HG02981 (cell line): ENCODE data around the gene CDC42SE2.

Experiments
- ATAC-seq: cut with Tn5 transposase; IDR thresholded peaks from one replicate; pipeline ENCODE4 v1.9.1; 2021; ENCODE audit warnings: mild to moderate bottlenecking, moderate library complexity; ENCODE audit not compliant: unreplicated experiment

Gene CDC42SE2

GRCh38 chr5:131263648-131264450 lies at the start of gene CDC42SE2:
Gene CDC42SE2, plus strand, starts transcription at chr5:131264053. Its CDS starts 95,441 bp downstream, at chr5:131359494.
- ATAC-seq: peak; percentile 79

GRCh38 chr5:131214609-131215227 lies 49.1 kb upstream of the CDC42SE2 start:
- no peak for ATAC-seq

GRCh38 chr5:131217791-131218190 lies 46.1 kb upstream of the CDC42SE2 start:
- no peak for ATAC-seq

- no peak for ATAC-seq
These were observed 45.5 kb upstream of the CDC42SE2 start for GRCh38 chr5:131218392-131218791.

- ATAC-seq: no peak
These were observed 43.3 kb upstream of the CDC42SE2 start for GRCh38 chr5:131220566-131220965.

GRCh38 chr5:131221008-131221703 lies 42.7 kb upstream of the CDC42SE2 start:
- no peak for ATAC-seq

GRCh38 chr5:131221888-131222287 lies 42.0 kb upstream of the CDC42SE2 start:
- no peak for ATAC-seq

GRCh38 chr5:131222731-131223130 lies 41.1 kb upstream of the CDC42SE2 start:
- ATAC-seq: no peak

- no peak for ATAC-seq
These were observed 40.0 kb upstream of the CDC42SE2 start for GRCh38 chr5:131223751-131224386.

- ATAC-seq: peak; percentile 74
These were observed 39.3 kb upstream of the CDC42SE2 start for GRCh38 chr5:131224387-131225201.

GRCh38 chr5:131225282-131225974 lies 38.4 kb upstream of the CDC42SE2 start:
- peak; percentile 1 for ATAC-seq

- no peak for ATAC-seq
These were observed 37.0 kb upstream of the CDC42SE2 start for GRCh38 chr5:131226899-131227298.

GRCh38 chr5:131228646-131229045 lies 35.2 kb upstream of the CDC42SE2 start:
- ATAC-seq: no peak

- no peak for ATAC-seq
These were observed 34.2 kb upstream of the CDC42SE2 start for GRCh38 chr5:131229623-131230022.

GRCh38 chr5:131230406-131230805 lies 33.4 kb upstream of the CDC42SE2 start:
- ATAC-seq: no peak

- no peak for ATAC-seq
These were observed 24.2 kb upstream of the CDC42SE2 start for GRCh38 chr5:131239686-131240085.

GRCh38 chr5:131242728-131243255 lies 21.1 kb upstream of the CDC42SE2 start:
- ATAC-seq: no peak

- peak; percentile 73 for ATAC-seq
These were observed 18.5 kb upstream of the CDC42SE2 start for GRCh38 chr5:131245312-131245711.

- ATAC-seq: no peak
These were observed 17.9 kb upstream of the CDC42SE2 start for GRCh38 chr5:131245948-131246347.

- no peak for ATAC-seq
These were observed 17.3 kb upstream of the CDC42SE2 start for GRCh38 chr5:131246504-131246903.
